ENCODE measurements around the gene PCOLCE2. TPM values are rescaled to one million over a fixed set of nuclear protein-coding genes. Genes with fewer than 3 reads are reported as not detected.

The PCOLCE2 gene
- total RNA-seq, 1 donor from 2014 or later, result 23.3 TPM

DNA sequence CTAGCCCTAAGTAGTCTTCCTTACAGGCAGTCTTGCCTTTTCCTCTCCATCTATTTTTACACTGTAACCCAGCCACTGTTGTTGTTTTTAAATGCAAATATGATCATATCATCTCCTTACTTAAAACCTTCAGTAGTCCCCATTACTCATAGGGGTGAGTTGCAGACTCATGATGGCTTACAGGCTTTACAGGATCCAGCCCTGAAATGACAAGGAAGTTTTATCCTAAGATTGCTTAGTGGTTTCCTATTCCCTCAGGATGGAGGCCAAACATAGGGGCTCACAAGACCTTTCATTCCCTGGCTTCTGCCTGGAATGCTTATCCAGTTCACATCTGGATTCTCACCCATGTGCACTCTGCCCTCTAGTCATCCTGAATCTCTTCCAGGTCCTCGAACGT is 27.7 kb upstream of the PCOLCE2 start:
- Histone ChIP-seq H3K4me1 (no peaks in the 10 kb centered on the region), H3K36me3 (no peaks in the 10 kb centered on the region), H3K27me3 (no peaks in the 10 kb centered on the region), H3K27ac (no peak overlapping the region), H3K9me3 (no peaks in the 10 kb centered on the region), H3K4me3 (no peak overlapping the region)
- ATAC-seq (no peak), DNase-seq (no peak)
- no peak for TF ChIP-seq CTCF (IDR thresholded peaks at IDR 0.05)
- intact Hi-C loops (cut with DNase I), result no loop called here

GRCh38 chr3:142915636-142916035 is 26.8 kb upstream of the PCOLCE2 start:
- no peak for ATAC-seq
- intact Hi-C loops (cut with DNase I), result no loop called here
- no peak overlapping the region for H3K27ac ChIP-seq
- H3K27me3 ChIP-seq, result no peaks in the 10 kb centered on the region
- no peak for DNase-seq
- no peaks in the 10 kb centered on the region for H3K4me1 ChIP-seq
- H3K9me3 ChIP-seq, result no peaks in the 10 kb centered on the region
- H3K4me3 ChIP-seq, result no peak overlapping the region
- H3K36me3 ChIP-seq, result no peaks in the 10 kb centered on the region
- no peak for TF ChIP-seq CTCF (IDR thresholded peaks at IDR 0.05)

GRCh38 chr3:142914286-142914811 is 25.5 kb upstream of the PCOLCE2 start:
- DNase-seq (no peak), ATAC-seq (no peak)
- Histone ChIP-seq H3K27ac (no peak overlapping the region), H3K27me3 (no peaks in the 10 kb centered on the region), H3K9me3 (no peaks in the 10 kb centered on the region), H3K4me1 (no peaks in the 10 kb centered on the region), H3K36me3 (no peaks in the 10 kb centered on the region), H3K4me3 (no peak overlapping the region)
- TF ChIP-seq CTCF (IDR thresholded peaks at IDR 0.05), result no peak
- intact Hi-C loops (cut with DNase I), result no loop called here

- ATAC-seq (no peak), DNase-seq (no peak)
- no peak overlapping the region for H3K4me3 ChIP-seq
- H3K4me1 ChIP-seq, result no peaks in the 10 kb centered on the region
- intact Hi-C loops (cut with DNase I), result no loop called here
- TF ChIP-seq CTCF (IDR thresholded peaks at IDR 0.05), result no peak
- H3K9me3 ChIP-seq, result no peaks in the 10 kb centered on the region
- no peak overlapping the region for H3K27ac ChIP-seq
- no peaks in the 10 kb centered on the region for H3K36me3 ChIP-seq
- no peaks in the 10 kb centered on the region for H3K27me3 ChIP-seq
Measured at GRCh38 chr3:142913432-142913831, 24.5 kb upstream of the PCOLCE2 start.

- intact Hi-C loops (cut with DNase I), result no loop called here
- no peaks in the 10 kb centered on the region for H3K9me3 ChIP-seq
- DNase-seq (no peak), ATAC-seq (no peak)
- no peaks in the 10 kb centered on the region for H3K27me3 ChIP-seq
- H3K4me3 ChIP-seq, result no peak overlapping the region
- H3K36me3 ChIP-seq, result no peaks in the 10 kb centered on the region
- no peak overlapping the region for H3K27ac ChIP-seq
- H3K4me1 ChIP-seq, result no peaks in the 10 kb centered on the region
- no peak for TF ChIP-seq CTCF (IDR thresholded peaks at IDR 0.05)
Measured at GRCh38 chr3:142912402-142913172, 23.7 kb upstream of the PCOLCE2 start.
